Hippocampal formation (tissue), 2 donors: Measurements from ENCODE around the gene RBM7.
A peak's percentile ranks its signal among the peaks of the same experiment; 100 is the strongest.

ENCODE experiments used
- DNase-seq, 2 donors: peaks; one replicate each; lab custom pipeline; 2025; lab: John Stamatoyannopoulos, UW

Gene RBM7, protein sequence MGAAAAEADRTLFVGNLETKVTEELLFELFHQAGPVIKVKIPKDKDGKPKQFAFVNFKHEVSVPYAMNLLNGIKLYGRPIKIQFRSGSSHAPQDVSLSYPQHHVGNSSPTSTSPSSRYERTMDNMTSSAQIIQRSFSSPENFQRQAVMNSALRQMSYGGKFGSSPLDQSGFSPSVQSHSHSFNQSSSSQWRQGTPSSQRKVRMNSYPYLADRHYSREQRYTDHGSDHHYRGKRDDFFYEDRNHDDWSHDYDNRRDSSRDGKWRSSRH

GRCh38 chr11:114400216-114400914, at the start of gene RBM7, which contains the start of gene C11orf71:
Gene RBM7, plus strand, starts transcription at chr11:114400666. Its CDS starts 6 bp downstream, at chr11:114400672.
Gene C11orf71, minus strand, starts transcription at chr11:114400511. Its CDS starts 180 bp downstream, at chr11:114400331.
- peak; percentile 86 to 92 for DNase-seq

DNA sequence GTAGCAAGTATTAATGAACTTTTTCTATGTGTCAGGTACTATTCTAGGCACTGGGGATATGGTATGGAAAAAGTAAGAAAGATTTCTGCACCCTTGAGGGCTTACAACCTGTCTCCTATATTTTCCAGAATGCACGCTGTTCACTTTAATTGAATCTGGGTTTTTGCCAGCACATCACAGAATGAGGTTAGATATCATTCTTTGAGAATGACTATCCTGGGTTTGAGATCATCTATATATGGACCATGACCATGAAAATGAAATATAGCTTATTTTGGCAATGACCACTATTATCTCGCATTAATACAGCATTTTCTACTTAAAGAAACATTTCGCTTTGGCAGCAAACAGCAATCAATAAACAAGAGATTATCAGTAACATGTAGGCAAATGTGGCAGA, 47.0 kb upstream of the RBM7 start:
- DNase-seq: no peak

GRCh38 chr11:114354076-114354475, 46.4 kb upstream of the RBM7 start:
- DNase-seq: no peak

GRCh38 chr11:114358716-114359115, 41.8 kb upstream of the RBM7 start:
- no peak for DNase-seq

DNA sequence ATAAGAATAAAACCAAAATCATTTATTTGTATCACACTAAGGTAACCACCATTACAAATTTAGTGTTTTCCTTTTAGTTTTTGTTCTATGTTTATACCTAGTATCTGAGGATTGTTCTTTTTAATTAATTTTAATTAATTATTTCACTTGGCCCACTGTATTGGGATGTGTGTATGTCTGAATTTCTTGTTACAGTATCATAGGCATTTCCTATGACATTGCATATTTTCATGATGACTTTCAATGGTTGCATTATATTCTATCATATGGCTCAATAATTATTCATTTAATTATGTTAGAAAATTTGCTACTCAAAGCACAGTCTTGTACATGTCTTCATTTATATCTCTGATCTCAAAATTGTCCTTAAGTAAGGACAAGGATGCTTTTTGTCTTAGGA, 41.1 kb upstream of the RBM7 start:
- DNase-seq: no peak

DNA sequence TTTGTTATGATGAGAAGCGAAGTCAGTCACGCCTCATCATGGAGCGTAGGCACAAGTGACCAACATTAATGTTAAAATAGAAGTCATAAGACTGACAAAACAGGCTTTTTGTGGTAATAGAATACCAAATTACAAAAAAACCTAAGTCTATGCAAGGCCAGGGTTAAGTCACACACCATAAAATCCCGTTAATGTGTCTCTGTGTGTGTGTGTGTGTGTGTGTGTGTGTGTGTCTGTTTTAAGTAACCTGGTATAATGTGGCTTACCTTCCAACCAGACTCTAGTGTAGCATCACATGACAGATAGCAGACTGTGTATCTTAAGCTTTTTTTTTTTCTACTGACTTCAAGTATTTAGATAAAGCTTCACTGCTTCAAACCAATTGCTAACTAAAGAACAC, 38.1 kb upstream of the RBM7 start:
- DNase-seq: no peak

DNA sequence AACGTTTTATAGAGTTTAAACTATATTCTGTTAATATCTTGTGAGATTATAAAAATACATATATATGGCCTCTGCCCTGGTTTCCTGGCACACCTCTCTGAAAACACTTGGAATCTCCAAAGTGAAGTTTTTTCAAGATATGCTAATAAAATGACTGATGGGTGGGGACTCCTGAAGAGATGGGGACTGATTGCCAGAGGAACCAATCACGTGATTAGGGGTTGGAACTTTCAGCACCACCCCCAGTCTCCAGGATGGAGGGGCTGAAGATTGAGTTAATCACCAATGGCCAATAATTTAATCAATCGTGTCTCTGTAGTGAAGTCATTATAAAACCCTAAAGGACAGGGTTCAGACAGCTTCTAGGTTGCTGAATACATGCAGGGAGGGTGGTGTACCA, 37.5 kb upstream of the RBM7 start:
- DNase-seq: no peak

DNA sequence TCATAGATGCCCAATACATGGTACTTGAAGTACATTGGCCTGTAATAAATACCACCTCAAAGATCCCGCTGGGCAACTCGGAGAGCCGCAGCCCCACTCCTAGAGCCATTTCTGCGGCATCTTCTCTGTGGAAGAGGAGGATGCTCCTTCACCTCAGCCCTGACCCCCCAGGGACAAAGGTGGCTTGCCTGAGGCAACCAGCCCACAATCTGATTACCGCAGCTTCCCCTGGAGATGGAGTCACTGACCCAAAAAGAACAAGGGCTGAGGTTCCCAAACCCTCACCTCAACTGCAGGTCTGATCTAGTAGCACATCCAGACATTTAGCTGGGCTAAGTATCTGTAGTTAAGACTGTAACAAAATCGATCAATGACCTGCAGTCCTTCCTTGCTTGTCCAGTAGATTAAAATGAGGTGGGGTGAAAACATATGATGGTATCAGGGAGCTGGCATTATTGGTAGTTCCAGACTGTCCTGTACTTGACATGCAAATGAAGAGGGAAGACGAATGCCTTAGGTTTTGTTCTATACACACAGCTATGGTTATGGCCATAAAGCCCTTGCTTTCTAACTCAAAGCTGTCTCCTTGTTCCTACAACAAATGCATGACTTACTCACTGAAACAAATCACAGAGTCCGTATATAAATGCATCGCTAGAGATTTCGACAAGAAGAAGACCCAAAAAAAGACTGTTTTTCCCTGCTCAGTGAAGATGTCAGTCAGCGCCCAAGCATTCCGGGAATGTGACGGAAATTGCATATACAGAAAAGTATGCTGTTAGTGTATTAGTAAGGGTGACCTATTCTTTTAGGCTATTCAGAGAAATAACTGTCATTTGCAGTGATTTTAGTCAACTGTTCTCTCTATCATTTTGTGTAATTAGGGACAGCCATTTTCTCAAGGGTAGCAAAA, 33.9 kb upstream of the RBM7 start:
- DNase-seq: no peak

DNA sequence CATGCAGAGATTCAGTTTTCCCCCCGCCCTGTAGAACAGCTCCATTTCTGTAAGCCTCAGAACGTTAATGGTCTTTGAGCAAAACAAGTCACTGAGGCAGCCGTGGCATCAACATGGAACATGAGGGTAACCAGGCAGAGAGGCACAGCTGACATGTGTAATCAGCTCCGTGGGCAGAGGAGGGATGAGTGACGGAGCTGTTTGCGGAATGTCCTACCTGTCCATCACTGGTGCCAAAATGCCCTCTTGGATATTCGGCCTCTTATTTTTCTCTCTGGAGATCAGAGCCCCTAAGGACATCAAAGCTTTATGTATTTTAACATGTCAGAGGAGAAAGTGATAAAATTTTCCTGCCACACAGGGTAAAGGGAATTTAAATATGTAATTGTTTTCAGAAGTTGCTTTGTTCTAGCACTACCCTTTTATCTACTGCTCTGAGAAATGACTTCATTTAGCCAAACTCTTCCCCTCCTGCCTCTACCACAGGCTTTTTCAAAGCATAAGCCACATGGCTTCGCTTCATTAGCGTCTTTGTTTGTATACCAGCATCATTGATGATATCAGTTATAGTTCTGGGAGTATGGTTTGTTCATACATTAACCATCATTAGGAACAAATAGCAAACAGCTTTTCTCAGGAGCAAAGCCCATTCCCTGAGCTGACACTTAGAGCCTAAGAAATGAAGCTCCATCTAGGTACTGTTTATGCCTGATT, 33.1 kb upstream of the RBM7 start:
- DNase-seq: no peak

- DNase-seq: no peak
These were observed 31.4 kb upstream of the RBM7 start for GRCh38 chr11:114368918-114369680.

GRCh38 chr11:114375052-114375451, 25.4 kb upstream of the RBM7 start:
- no peak for DNase-seq

DNA sequence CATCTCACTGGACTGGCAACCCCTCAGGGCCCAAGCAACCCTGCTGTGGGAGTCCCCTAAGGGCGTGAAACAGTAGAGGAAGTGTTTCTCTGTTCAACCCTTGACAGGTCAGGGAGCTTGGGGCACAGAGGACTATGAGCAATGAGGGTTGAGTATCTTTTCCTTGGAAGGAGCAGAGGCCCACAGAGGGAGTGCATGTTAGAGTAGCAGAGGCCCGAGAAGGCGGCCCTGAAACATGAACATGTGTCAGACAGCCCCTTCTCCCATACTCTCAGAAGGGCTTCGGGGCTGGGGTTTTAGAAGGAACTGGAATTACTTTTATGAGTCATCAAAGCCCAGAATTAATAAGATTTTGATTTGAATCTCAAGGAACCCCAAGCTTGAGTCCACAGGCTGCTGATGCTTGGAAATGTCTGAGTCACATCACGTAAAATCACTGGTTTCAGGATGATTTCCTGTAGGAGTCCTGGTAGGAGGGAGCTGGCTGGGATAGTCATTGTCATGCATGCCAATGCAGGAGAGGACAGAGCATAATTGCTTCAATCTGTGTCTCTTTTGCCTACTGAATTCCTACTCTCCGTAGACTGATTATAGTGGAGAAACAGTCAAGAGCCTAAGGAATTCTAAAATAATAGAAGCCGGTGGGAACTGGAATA, 22.7 kb upstream of the RBM7 start:
- DNase-seq: no peak

- DNase-seq: no peak
These were observed 20.9 kb upstream of the RBM7 start for GRCh38 chr11:114379394-114380069.

GRCh38 chr11:114382509-114382908, 18.0 kb upstream of the RBM7 start:
- no peak for DNase-seq

DNA sequence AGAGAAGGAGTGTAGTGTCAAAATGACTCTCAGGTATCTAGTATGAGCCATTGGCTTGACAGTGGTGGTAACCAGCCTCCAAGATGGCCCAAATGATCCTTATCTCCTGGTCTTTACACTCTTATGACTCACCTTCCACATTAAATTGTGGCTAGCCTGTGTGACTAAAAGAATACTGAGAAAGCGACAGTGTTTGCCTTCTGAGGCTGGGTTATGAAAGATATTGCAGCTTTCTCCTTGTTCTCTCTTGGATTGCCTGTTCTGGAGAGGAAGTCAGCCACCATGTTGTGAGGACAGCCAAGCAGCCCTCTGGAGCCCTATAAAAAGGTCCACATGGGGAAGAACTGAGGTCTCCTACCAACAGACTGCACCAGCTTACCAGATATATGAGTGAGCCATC, 16.0 kb upstream of the RBM7 start:
- no peak for DNase-seq

DNA sequence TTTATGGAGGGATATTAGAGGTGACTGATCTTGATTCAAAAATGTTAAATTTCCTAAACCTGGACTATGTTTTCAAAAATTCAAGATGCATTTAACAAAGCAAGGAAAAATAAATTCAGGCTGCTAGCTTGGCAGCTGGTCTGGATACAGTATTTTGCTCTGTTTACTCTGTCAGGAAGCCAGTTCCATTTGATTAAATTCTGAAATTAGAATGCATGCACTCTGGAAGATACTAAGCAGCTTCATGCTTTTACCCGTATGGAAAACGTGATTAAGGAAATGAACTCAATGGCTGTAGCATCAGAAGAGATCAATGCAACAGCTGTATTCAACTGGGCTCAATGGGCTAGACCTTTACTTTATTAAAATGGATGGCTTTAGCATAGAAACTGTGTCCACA, 14.3 kb upstream of the RBM7 start:
- DNase-seq: no peak

- no peak for DNase-seq
These were observed 13.9 kb upstream of the RBM7 start for GRCh38 chr11:114386545-114386944.

- no peak for DNase-seq
These were observed 7.5 kb upstream of the RBM7 start for GRCh38 chr11:114392735-114393667.

DNA sequence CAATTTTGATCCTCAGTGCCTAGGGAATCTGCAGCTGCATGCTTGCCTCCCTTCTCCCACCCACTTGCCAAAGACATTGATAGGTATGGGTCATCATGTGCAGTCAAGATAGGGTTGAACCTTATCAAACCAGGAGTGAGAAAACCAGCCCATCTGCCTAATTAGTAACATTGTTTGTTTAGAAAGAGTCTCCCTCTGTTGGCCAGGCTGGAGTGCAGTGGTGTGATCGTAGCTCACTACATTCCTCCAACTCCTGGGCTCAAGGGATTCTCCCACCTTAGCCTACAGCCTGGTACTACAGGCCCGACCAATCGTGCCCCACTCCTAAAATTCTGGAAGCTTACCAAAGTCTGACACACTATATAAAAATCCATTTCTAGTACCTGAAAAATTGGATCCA, 4.7 kb upstream of the RBM7 start:
- no peak for DNase-seq
